CD14-positive monocyte (primary cell): ENCODE results near the gene TTC7B. TPM values are rescaled to one million over a fixed set of nuclear protein-coding genes. Genes with fewer than 3 reads are reported as not detected.
A peak's percentile ranks its signal among the peaks of the same experiment; 100 is the strongest.

Experiments
- DNase-seq, 3 donors: peaks; one replicate each; pipeline ENCODE4 v3.0.0-alpha.2; 2011 to 2022
- H2AFZ ChIP-seq: 2 replicates; pipeline ENCODE4 v1.6.0; 2012; ENCODE audit warnings: mild to moderate bottlenecking, low read depth, low read length, inconsistent platforms; ENCODE audit not compliant: insufficient read depth, poor library complexity, severe bottlenecking
- H3K27ac ChIP-seq, 2 donors: 1 replicate in 1 of 2; 2 replicates in 1 of 2; pipeline ENCODE4 v1.5.1; 2012 to 2013; ENCODE audit warnings: low read length in 2 of 2, control low read depth in 1 of 2, inconsistent platforms in 1 of 2, low read depth in 1 of 2, mild to moderate bottlenecking in 1 of 2
- H3K27me3 ChIP-seq, 2 donors: one replicate each; pipeline versions ENCODE4 v1.6.0 to v1.6.1; 2011 to 2013; ENCODE audit warnings: low read length in 2 of 2; ENCODE audit not compliant: control insufficient read depth in 2 of 2, insufficient read depth in 2 of 2
- H3K36me3 ChIP-seq, 2 donors: replicated peaks in 1 of 2; 1 replicate in 1 of 2; 2 replicates in 1 of 2; pipeline versions ENCODE4 v1.5.1 to v1.6.1; 2012 to 2013; ENCODE audit warnings: low read length in 2 of 2, control low read depth in 1 of 2, inconsistent platforms in 1 of 2, mild to moderate bottlenecking in 1 of 2; ENCODE audit not compliant: insufficient read depth in 2 of 2, control insufficient read depth in 1 of 2
- H3K4me1 ChIP-seq, 2 donors: 1 replicate in 1 of 2; 2 replicates in 1 of 2; pipeline versions ENCODE4 v1.5.1 to v1.6.1; 2012 to 2013; ENCODE audit warnings: low read length in 2 of 2, control low read depth in 1 of 2, inconsistent platforms in 1 of 2, mild to moderate bottlenecking in 1 of 2, moderate library complexity in 1 of 2; ENCODE audit not compliant: insufficient read depth in 2 of 2, control insufficient read depth in 1 of 2
- H3K4me2 ChIP-seq: replicated peaks from 2 replicates; pipeline ENCODE3; 2012; ENCODE audit warnings: low read length, moderate library complexity, mild to moderate bottlenecking; ENCODE audit not compliant: poor library complexity, severe bottlenecking; ENCODE audit errors: extremely low read depth
- H3K4me3 ChIP-seq, 3 experiments: fragments of 200-600 bp in 1 of 3; sonication (generic) in 1 of 3; replicated peaks in 1 of 3; 1 replicate in 2 of 3; 2 replicates in 1 of 3; pipeline ENCODE4 v1.5.1; 2011 to 2013; ENCODE audit warnings: low read length in 3 of 3, mild to moderate bottlenecking in 3 of 3, control low read depth in 2 of 3, low read depth in 2 of 3, inconsistent platforms in 1 of 3, moderate library complexity in 1 of 3
- H3K79me2 ChIP-seq: 2 replicates; pipeline ENCODE4 v1.6.0; 2012; ENCODE audit warnings: mild to moderate bottlenecking, control low read depth, inconsistent platforms, low read length, moderate library complexity; ENCODE audit not compliant: insufficient read depth
- H3K9ac ChIP-seq: 2 replicates; pipeline ENCODE4 v1.6.0; 2017; ENCODE audit warnings: low read length, mild to moderate bottlenecking; ENCODE audit not compliant: insufficient read depth, poor library complexity, severe bottlenecking
- H3K9me3 ChIP-seq, 2 donors: replicated peaks in 1 of 2; 1 replicate in 1 of 2; 2 replicates in 1 of 2; pipeline versions ENCODE4 v1.5.1 to v1.6.1; 2012 to 2013; ENCODE audit warnings: low read length in 2 of 2, control low read depth in 1 of 2; ENCODE audit not compliant: control insufficient read depth in 1 of 2, insufficient read depth in 1 of 2
- H4K20me1 ChIP-seq: 2 replicates; pipeline ENCODE4 v1.6.0; 2012; ENCODE audit warnings: mild to moderate bottlenecking, low read length, control low read depth, moderate library complexity; ENCODE audit not compliant: insufficient read depth
- H3K27ac Mint-ChIP-seq, 7 donors: one replicate each; pipeline ENCODE4 v1.8.0; 2020; ENCODE audit warnings: mild to moderate bottlenecking in 7 of 7, mixed read lengths in 7 of 7, moderate library complexity in 6 of 7, inconsistent platforms in 2 of 7
- H3K27me3 Mint-ChIP-seq, 3 donors: one replicate each; pipeline ENCODE4 v1.8.0; 2021 to 2022; ENCODE audit warnings: low read depth in 3 of 3, mild to moderate bottlenecking in 3 of 3, mixed read lengths in 3 of 3, moderate library complexity in 3 of 3, inconsistent platforms in 1 of 3
- H3K36me3 Mint-ChIP-seq, 2 donors: one replicate each; pipeline ENCODE4 v1.8.0; 2020; ENCODE audit warnings: mixed read lengths in 2 of 2, inconsistent platforms in 1 of 2, mild to moderate bottlenecking in 1 of 2
- H3K4me1 Mint-ChIP-seq: one replicate; pipeline ENCODE4 v1.8.0; 2020; ENCODE audit warnings: mild to moderate bottlenecking, mixed read lengths
- H3K4me3 Mint-ChIP-seq, 2 donors: one replicate each; pipeline ENCODE4 v1.8.0; 2020; ENCODE audit warnings: mild to moderate bottlenecking in 2 of 2, mixed read lengths in 2 of 2, moderate library complexity in 1 of 2
- H3K9me3 Mint-ChIP-seq, 7 donors: one replicate each; pipeline ENCODE4 v1.8.0; 2020 to 2022; ENCODE audit warnings: mixed read lengths in 7 of 7, mild to moderate bottlenecking in 6 of 7, moderate library complexity in 6 of 7, inconsistent platforms in 2 of 7
- CTCF ChIP-seq: fragments of 200-600 bp; IDR thresholded peaks from one replicate; pipeline ENCODE4 v1.8.0; 2022; ENCODE audit warnings: antibody characterized with exemption, mild to moderate bottlenecking
- WGBS: methylation state at CpG from one replicate; pipeline ENCODE4 v1.1.5; 2013; ENCODE audit warnings: missing lambda C conversion rate; ENCODE audit not compliant: insufficient coverage; 5-methylcytosine and 5-hydroxymethylcytosine counted together
- intact Hi-C, 2 donors: fragments of 100-400 bp; cut with micrococcal nuclease; formaldehyde crosslinking; loops; one replicate each; pipeline versions ENCODE4 v1.15.0 to v1.15.1; 2023
- polyA plus RNA-seq, 3 donors: library from polyadenylated mRNA; depleted of rRNA in 1 of 3; unstranded in 2 of 3; stranded (reverse) in 1 of 3; fragments of 300-500 nt in 2 of 3; fragments of >200 nt in 1 of 3; fragmentation: Illumina TruSeq in 2 of 3; gene quantifications; 1 replicate in 2 of 3; 2 replicates in 1 of 3; pipeline ENCODE4 v1.2.3, GENCODE V29; 2012 to 2021

TTC7B gene
- polyA plus RNA-seq, 3 donors = 0.87 to 2.6 (median 1.2) TPM

GRCh38 chr14:90632451-90632850, 183.8 kb downstream of the TTC7B start:
- Histone ChIP-seq H3K9ac (no peak overlapping the region), H3K36me3 (no peaks in the 10 kb centered on the region), H3K4me1 (peaks cover 46 to 69% of the 10 kb centered on the region in 2 donors), H3K27me3 (no peaks in the 10 kb centered on the region), H3K27ac (peak overlapping the region in 1 of 2 donors; percentile 41), H3K4me2 (no peak overlapping the region), H3K9me3 (no peaks in the 10 kb centered on the region), H4K20me1 (no peaks in the 10 kb centered on the region), H2AFZ (no peak overlapping the region), H3K4me3 (no peak overlapping the region), H3K79me2 (no peaks in the 10 kb centered on the region)
- H3K36me3 Mint-ChIP-seq = peaks cover 0 to 9% of the 10 kb centered on the region in 2 donors
- no peak for TF ChIP-seq CTCF
- WGBS = 64% methylated on average over 3 of the region's 3 CpGs
- peak overlapping the region in 4 of 7 donors; percentile 56 to 99 (median 97) for H3K27ac Mint-ChIP-seq
- no peak overlapping the region for H3K4me3 Mint-ChIP-seq
- no peaks in the 10 kb centered on the region for H3K9me3 Mint-ChIP-seq
- peaks cover 60% of the 10 kb centered on the region for H3K4me1 Mint-ChIP-seq
- no peaks in the 10 kb centered on the region for H3K27me3 Mint-ChIP-seq
- no peak for DNase-seq
- intact Hi-C loops = no loop called here

- DNase-seq = peak; percentile 90 to 95 (median 93)
- H3K4me1 ChIP-seq = peaks cover 40 to 63% of the 10 kb centered on the region in 2 donors
- peak overlapping the region; percentile 92 to 95 for H3K27ac ChIP-seq
- no peak for TF ChIP-seq CTCF
- Mint-ChIP-seq H3K4me3 (peak overlapping the region; percentile 77 to 88), H3K4me1 (peaks cover 59% of the 10 kb centered on the region), H3K36me3 (peaks cover 0 to 9% of the 10 kb centered on the region in 2 donors), H3K9me3 (no peaks in the 10 kb centered on the region), H3K27ac (peak overlapping the region; percentile 95 to 100 (median 99)), H3K27me3 (peaks cover 0 to 2% (median 0%) of the 10 kb centered on the region in 3 donors)
- no peaks in the 10 kb centered on the region for H3K36me3 ChIP-seq
- H2AFZ ChIP-seq = peak overlapping the region; percentile 69
- H3K27me3 ChIP-seq = no peaks in the 10 kb centered on the region
- H3K9ac ChIP-seq = peak overlapping the region; percentile 68
- no peaks in the 10 kb centered on the region for H3K9me3 ChIP-seq
- peak overlapping the region; percentile 80 for H3K4me2 ChIP-seq
- H4K20me1 ChIP-seq = no peaks in the 10 kb centered on the region
- peak overlapping the region; percentile 13 to 67 (median 24) for H3K4me3 ChIP-seq
- intact Hi-C loops = no loop called here
- WGBS = 7% methylated on average over 7 of the region's 12 CpGs
- no peaks in the 10 kb centered on the region for H3K79me2 ChIP-seq
Observed at GRCh38 chr14:90630171-90630806, 185.9 kb downstream of the TTC7B start.
